ENCODE measurements around the gene CDK2AP2.
A peak's percentile ranks its signal among the peaks of the same experiment; 100 is the strongest.
"Not testable (repeated sequence)": the region's sequence is repeated elsewhere in the genome, so short reads cannot be mapped to it uniquely, and the experiment has no call there.

CDK2AP2 gene, protein sequence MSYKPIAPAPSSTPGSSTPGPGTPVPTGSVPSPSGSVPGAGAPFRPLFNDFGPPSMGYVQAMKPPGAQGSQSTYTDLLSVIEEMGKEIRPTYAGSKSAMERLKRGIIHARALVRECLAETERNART

DNA sequence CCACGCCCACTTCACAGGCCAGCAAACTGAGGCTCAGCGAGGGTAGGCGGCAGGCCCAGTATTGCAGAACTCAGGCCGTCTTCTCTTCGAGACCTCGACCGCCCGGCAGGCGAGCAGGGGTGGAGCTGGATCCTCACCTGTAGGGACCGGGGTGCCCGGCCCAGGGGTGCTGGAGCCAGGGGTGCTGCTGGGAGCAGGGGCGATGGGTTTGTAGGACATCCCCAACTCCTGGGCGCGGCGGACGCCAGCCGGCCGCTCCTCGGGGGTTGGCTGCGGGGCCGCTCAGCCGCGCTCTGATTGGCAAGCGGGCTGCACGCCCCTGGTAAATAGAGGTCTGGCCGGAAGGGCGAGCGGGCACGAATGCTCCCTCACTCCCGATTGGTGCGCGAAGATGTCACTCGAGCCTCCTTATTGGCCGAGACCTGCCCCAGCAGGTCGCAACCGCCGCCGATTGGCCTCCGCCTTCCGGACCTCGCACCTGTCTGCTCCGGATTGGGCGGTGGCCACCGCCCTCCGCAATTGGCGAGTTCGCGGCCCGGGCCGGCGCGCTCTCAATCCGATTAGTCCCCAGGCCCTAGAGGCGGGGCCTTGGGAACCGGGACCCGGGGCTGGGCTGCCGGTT lies at the start of gene CDK2AP2:
Gene CDK2AP2, minus strand, starts transcription at position 299 of the 622 bp plus-strand sequence. Its CDS starts 80 bp downstream, at position 219.
- DNase-seq: peak; percentile 88 to 99 (median 97)

- DNase-seq: no peak
Measured at GRCh38 chr11:67556244-67556643, 48.3 kb upstream of the CDK2AP2 start.

- not testable (repeated sequence) for DNase-seq
Measured at GRCh38 chr11:67551697-67552096, 43.7 kb upstream of the CDK2AP2 start.

DNA sequence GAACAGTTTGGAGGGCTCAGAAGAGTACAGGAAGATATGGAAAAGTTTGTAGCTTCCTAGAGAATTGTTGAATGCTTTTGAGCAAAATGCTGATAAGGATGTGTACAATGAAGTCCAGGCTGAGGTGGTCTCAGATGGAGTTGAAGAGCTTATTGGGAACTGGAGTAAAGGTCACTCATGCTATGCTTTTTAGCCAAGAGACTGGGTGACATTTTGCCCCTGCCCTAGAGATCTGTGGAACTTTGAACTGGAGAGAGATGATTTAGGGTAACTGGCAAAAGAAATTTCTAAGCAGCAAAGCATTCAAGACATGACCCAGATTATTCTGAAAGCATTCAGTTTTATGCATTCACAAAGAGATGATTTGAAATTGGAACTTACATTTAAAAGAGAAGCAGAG lies 43.2 kb upstream of the CDK2AP2 start:
- no peak for DNase-seq

DNA sequence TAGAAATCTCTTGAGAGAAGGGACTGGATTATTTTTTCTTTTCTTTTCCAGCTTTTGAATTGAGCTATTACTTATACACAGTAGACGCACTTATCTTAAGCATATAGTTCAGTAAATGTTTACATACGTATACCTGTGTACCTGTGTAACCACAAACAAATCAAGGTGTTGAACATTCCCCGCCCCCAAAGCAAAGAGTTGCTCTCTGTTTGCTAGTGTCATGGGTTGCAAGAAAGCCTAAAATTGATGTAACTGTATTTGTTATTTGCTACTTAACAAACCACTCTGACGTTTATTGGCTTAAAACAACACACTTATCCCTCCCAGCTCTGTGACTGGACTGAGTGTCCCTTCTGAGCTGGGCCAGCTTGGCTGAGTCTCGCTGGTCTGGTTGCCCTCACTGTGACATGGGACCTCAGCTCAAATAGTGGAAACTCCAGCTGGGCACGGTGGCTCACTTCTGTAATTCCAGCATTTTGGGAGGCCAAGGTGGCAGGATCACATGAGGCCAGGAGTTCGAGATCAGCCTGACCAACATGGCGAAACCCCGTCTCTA lies 40.7 kb upstream of the CDK2AP2 start:
- DNase-seq: no peak

DNA sequence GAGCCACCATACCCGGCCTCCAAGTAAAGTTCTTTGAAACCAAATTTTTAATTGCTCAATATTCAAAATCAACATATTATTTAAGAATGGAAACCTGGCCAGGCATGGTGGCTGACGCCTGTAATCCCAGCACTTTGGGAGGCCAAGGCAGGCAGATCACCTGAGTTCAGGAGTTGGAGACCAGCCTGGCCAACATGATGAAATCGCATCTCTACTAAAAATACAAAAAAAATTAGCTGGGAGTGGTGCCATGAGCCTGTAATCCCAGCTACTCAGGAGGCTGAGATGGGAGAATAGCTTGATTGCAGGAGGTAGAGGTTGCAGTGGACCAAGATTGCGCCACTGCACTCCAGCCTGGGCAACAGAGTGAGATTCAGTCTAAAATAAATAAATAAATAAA lies 40.1 kb upstream of the CDK2AP2 start:
- not testable (repeated sequence) for DNase-seq

DNA sequence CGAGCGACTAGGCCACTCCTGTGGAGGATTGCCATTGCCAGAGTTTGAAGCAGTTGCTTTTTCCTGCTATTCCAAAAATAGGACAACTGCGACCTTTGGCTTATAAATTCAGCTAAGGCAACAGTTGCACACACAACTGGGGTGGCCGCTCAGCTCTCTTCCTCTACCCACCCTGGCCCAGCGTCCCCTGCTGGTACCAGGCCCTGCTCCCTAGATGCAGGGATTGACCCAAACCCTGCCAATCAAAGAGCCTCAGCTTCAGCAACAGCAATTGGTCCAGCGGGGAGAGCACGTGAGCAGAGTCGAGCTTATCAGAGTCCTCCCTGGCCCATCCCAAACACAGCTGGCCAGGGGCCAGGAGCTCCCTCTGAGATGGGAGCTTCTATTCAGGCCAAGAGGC lies 37.3 kb upstream of the CDK2AP2 start:
- DNase-seq: no peak

- no peak for DNase-seq
Measured at GRCh38 chr11:67544616-67545242, 36.8 kb upstream of the CDK2AP2 start.

DNA sequence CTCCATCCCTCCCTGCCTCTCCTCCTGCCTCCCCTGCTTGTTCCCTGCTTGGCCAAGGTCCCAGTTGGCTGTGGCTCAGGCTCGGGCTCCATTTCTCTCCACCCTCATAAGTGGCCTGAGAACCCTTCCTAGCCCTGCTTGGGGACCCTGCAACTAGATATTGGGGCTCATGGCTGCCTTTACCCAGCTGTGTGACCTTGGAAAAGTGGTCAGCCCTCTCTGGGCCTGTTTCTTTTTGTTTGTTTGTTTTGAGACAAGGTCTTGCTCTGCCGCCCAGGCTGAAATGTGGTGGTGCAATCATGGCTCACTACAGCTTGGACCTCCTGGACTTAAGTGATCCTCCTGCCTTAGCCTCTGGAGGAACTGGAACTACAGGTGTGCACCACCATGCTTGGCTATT lies 35.6 kb upstream of the CDK2AP2 start:
- DNase-seq: no peak

GRCh38 chr11:67542971-67543370 lies 35.0 kb upstream of the CDK2AP2 start:
- DNase-seq: no peak

GRCh38 chr11:67542169-67542568 lies 34.2 kb upstream of the CDK2AP2 start:
- DNase-seq: no peak

- no peak for DNase-seq
Measured at GRCh38 chr11:67541198-67541597, 33.2 kb upstream of the CDK2AP2 start.

DNA sequence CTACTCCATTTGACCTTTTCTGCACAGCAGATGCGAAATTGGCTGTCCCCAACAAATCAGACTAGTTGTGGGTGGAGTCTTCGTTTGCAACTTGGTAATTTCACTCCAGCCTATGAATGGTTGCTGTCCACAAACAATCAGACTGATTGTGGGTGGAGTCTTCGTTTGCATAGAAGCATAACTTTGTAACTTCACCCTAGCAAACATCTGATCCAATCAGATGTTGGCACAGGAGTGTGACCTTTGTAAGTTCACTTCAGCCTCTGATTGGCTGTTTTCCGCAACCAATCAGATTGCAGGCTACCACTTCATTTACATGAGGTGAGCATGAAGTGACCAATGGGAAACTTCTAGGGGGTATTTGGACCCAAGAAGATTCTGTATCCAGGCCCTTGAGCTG lies 31.6 kb upstream of the CDK2AP2 start:
- no peak for DNase-seq

- DNase-seq: no peak
Measured at GRCh38 chr11:67538823-67539505, 31.0 kb upstream of the CDK2AP2 start.

DNA sequence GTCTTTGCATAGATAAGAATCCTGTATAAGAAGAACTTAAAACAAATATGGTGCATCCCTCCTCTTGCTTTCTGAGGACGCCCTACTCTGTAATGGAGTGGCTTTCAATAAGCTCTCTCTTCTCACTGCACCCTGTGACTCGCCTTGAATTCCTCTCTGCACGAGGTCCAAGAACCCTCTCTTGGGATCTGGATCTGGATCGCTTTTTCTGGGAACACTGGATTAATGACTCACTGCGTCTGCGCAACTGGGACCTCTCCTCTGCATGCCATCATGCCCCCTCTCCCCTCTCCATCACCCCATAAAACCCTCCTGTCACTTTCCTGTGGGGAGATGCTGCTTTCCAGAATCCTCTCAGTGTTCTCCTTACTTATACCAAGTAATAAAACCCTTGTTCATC lies 30.3 kb upstream of the CDK2AP2 start:
- no peak for DNase-seq

GRCh38 chr11:67535561-67535960 lies 27.6 kb upstream of the CDK2AP2 start:
- no peak for DNase-seq

- no peak for DNase-seq
Measured at GRCh38 chr11:67534070-67534679, 26.2 kb upstream of the CDK2AP2 start.

DNA sequence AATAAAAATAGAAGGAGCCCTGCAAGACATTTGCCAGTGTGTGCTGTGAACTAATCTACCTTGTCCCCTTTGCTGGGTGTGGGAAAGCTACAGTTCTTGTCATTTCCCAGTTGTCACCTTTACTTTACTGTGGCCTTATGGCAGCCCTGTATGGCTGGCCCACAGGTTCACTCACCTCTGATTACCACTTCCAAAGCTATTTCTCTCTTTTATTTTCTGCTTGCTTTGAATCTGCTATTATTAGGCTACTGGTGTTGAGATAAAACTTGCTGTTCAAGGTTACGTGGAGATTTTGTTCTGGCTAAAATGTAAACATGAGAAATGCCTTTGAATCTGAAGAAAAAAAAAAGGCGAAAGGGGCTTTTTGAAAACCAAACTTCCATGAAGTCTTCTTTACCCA lies 24.9 kb upstream of the CDK2AP2 start:
- no peak for DNase-seq

GRCh38 chr11:67530282-67530592 lies 22.3 kb upstream of the CDK2AP2 start:
- no peak for DNase-seq

- no peak for DNase-seq
Measured at GRCh38 chr11:67528376-67528775, 20.4 kb upstream of the CDK2AP2 start.

- no peak for DNase-seq
Measured at GRCh38 chr11:67525275-67525976, 17.5 kb upstream of the CDK2AP2 start.

DNA sequence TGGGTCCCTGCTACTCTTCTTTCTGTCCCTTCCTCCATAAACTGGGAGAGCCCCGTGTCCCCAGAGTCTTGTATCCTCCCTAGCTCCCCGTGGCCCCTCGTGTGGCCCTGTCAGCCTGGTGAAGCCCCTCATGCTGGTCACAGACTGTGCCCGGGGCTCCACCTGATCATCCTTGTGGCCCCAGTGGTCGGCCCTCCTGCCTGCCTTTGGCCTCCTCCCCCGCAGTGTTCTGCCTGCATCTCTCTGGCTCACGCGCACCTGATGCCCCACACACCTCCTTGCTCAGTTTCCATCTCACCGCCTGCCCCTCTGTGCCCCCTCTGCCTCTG lies 16.5 kb upstream of the CDK2AP2 start:
- no peak for DNase-seq

All from nucleus accumbens (tissue), 56 donors.